ENCODE data around the gene ZMAT3. TPM values are rescaled to one million over a fixed set of nuclear protein-coding genes. Genes with fewer than 3 reads are reported as not detected.

The ZMAT3 gene
- total and polyA plus RNA-seq, 7 donors = 2.4 to 16.9 (median 12.4) TPM

GRCh38 chr3:179072100-179072438 lies 460 bp upstream of the ZMAT3 start:
- intact Hi-C loops (cut with DNase I) = loop anchor here (5.0 to 10.0 kb wide), 2 partner anchors 75 to 253 kb away; partner anchors contain the start of genes PIK3CA and ZNF639
- Histone ChIP-seq H3K36me3 (peaks cover 0 to 4% (median 2%) of the 10 kb centered on the region in 4 donors), H3K27me3 (no peaks in the 10 kb centered on the region), H3K27ac (peak overlapping the region; percentile 87 to 96 (median 92)), H3K4me1 (peaks cover 0 to 29% (median 22%) of the 10 kb centered on the region in 4 donors), H3K9me3 (no peaks in the 10 kb centered on the region), H3K4me3 (peak overlapping the region; percentile 60 to 92 (median 75))
- WGBS, 2 donors = 2 to 4% methylated on average over 7 of the region's 7 CpGs
- peak; percentile 70 for DNase-seq
- TF ChIP-seq CTCF (IDR thresholded peaks at IDR 0.05) (no peak), POLR2A (IDR thresholded peaks at IDR 0.05) (no peak), POLR2AphosphoS5 (IDR thresholded peaks at IDR 0.05) (no peak)

GRCh38 chr3:179071027-179071322 lies 634 bp downstream of the ZMAT3 start:
- WGBS, 2 donors = 13 to 22% methylated on average over 8 of the region's 8 CpGs
- TF ChIP-seq EP300 (IDR thresholded peaks at IDR 0.05) = no peak
- TF ChIP-seq CTCF (IDR thresholded peaks at IDR 0.05) = no peak
- no peak for TF ChIP-seq POLR2AphosphoS5 (IDR thresholded peaks at IDR 0.05)
- no peak for TF ChIP-seq POLR2A (IDR thresholded peaks at IDR 0.05)
- no peak for DNase-seq
- peaks cover 0 to 15% (median 9%) of the 10 kb centered on the region in 4 donors for H3K36me3 ChIP-seq
- peaks cover 0 to 29% (median 22%) of the 10 kb centered on the region in 4 donors for H3K4me1 ChIP-seq
- H3K4me3 ChIP-seq = peak overlapping the region; percentile 60 to 92 (median 75)
- no peaks in the 10 kb centered on the region for H3K9me3 ChIP-seq
- peak overlapping the region; percentile 87 to 96 (median 92) for H3K27ac ChIP-seq
- intact Hi-C loops (cut with DNase I) = loop anchor here (2.0 to 10.0 kb wide), 4 partner anchors 28 to 254 kb away; partner anchors contain the start of genes PIK3CA and ZNF639
- H3K27me3 ChIP-seq = no peaks in the 10 kb centered on the region

GRCh38 chr3:179069762-179070390 lies 1.7 kb downstream of the ZMAT3 start:
- intact Hi-C loops (cut with DNase I) = loop anchor here (2.0 to 10.0 kb wide), 4 partner anchors 29 to 255 kb away; partner anchors contain the start of genes PIK3CA and ZNF639
- WGBS, 2 donors = 72 to 74% methylated on average over 1 of the region's 1 CpG
- Histone ChIP-seq H3K27me3 (no peaks in the 10 kb centered on the region), H3K36me3 (peaks cover 0 to 20% (median 9%) of the 10 kb centered on the region in 4 donors), H3K9me3 (no peaks in the 10 kb centered on the region), H3K27ac (peak overlapping the region in 1 of 4 donors; percentile 90), H3K4me3 (peak overlapping the region in 1 of 4 donors; percentile 92), H3K4me1 (peaks cover 0 to 29% (median 22%) of the 10 kb centered on the region in 4 donors)
- DNase-seq = no peak
- no peak for TF ChIP-seq CTCF (IDR thresholded peaks at IDR 0.05)
- no peak for TF ChIP-seq POLR2A (IDR thresholded peaks at IDR 0.05)
- no peak for TF ChIP-seq POLR2AphosphoS5 (IDR thresholded peaks at IDR 0.05)

- intact Hi-C loops (cut with DNase I) = no loop called here
- no peak for DNase-seq
- Histone ChIP-seq H3K36me3 (peaks cover 0 to 20% (median 9%) of the 10 kb centered on the region in 4 donors), H3K9me3 (no peaks in the 10 kb centered on the region), H3K4me3 (no peak overlapping the region), H3K27ac (no peak overlapping the region), H3K4me1 (peaks cover 0 to 36% (median 30%) of the 10 kb centered on the region in 4 donors), H3K27me3 (no peaks in the 10 kb centered on the region)
- TF ChIP-seq POLR2AphosphoS5 (IDR thresholded peaks at IDR 0.05) (no peak), CTCF (IDR thresholded peaks at IDR 0.05) (no peak), EP300 (IDR thresholded peaks at IDR 0.05) (no peak), POLR2A (IDR thresholded peaks at IDR 0.05) (no peak)
- WGBS, 2 donors = 83 to 87% methylated on average over 5 of the region's 5 CpGs
These were observed 2.7 kb downstream of the ZMAT3 start for GRCh38 chr3:179068779-179069530.
